ENCODE results near the gene MYLK2.

DNA sequence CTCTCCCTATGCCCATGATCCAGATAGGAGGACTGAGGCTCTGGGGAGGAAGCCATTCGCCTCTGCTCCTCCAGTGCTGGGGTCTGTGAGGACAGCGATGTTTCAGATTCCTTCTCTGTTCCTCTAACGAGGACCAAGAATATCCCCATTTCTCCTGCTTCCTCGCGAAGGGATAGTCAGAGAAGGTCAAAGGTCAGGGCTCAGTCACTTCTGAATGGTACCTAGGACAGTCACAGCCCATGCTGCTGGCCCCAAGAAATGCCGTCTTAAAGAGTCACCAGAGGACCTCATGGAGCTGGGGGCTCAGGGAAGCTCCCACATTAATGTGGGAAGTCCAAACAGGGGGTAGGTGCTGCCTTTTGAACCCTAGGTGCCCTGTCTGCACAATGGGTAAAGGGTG, 24.1 kb downstream of the MYLK2 start:
- TF ChIP-seq, protein P1, sequence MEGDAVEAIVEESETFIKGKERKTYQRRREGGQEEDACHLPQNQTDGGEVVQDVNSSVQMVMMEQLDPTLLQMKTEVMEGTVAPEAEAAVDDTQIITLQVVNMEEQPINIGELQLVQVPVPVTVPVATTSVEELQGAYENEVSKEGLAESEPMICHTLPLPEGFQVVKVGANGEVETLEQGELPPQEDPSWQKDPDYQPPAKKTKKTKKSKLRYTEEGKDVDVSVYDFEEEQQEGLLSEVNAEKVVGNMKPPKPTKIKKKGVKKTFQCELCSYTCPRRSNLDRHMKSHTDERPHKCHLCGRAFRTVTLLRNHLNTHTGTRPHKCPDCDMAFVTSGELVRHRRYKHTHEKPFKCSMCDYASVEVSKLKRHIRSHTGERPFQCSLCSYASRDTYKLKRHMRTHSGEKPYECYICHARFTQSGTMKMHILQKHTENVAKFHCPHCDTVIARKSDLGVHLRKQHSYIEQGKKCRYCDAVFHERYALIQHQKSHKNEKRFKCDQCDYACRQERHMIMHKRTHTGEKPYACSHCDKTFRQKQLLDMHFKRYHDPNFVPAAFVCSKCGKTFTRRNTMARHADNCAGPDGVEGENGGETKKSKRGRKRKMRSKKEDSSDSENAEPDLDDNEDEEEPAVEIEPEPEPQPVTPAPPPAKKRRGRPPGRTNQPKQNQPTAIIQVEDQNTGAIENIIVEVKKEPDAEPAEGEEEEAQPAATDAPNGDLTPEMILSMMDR (IDR thresholded peaks at IDR 0.05): no peak
- no peak for TF ChIP-seq POLR2A (IDR thresholded peaks at IDR 0.05)
